C4-2B (cell line): Measurements from ENCODE around the gene RASA2.

ENCODE experiments used
- CTCF ChIP-seq: fragments of 450-650 bp; conservative IDR thresholded peaks from 2 replicates; pipeline ENCODE4 v1.5.1; 2017; ENCODE audit warnings: mild to moderate bottlenecking
- ZFX ChIP-seq: fragments of 450-650 bp; IDR thresholded peaks from 2 replicates; pipeline ENCODE4 v1.6.1; 2017

GRCh38 chr3:141459008-141459407 lies 27.8 kb upstream of the RASA2 start:
- TF ChIP-seq CTCF = no peak
- TF ChIP-seq ZFX = no peak
